Cardiac fibroblast (primary cell): ENCODE data around the gene GAA.

ENCODE experiments used
- DNase-seq, 2 donors: peaks; one replicate each; pipeline versions ENCODE4 v3.0.0 to v3.0.0-alpha.2; 2010; ENCODE audit warnings: low read depth in 2 of 2
- H3K4me3 ChIP-seq, 2 donors: replicated peaks in 1 of 2; 1 replicate in 1 of 2; 2 replicates in 1 of 2; pipeline ENCODE4 v1.5.1; 2011; ENCODE audit warnings: low read depth in 2 of 2, low read length in 2 of 2, mild to moderate bottlenecking in 2 of 2, moderate library complexity in 1 of 2
- CTCF ChIP-seq: IDR thresholded peaks from one replicate; pipeline ENCODE4 v1.5.1; 2011; ENCODE audit warnings: low read depth, mild to moderate bottlenecking, low read length, inconsistent platforms

Gene GAA

GRCh38 chr17:80108036-80108971, 6.9 kb downstream of the GAA start:
- no peak overlapping the region for H3K4me3 ChIP-seq
- DNase-seq, result no peak
- TF ChIP-seq CTCF, result no peak

- TF ChIP-seq CTCF, result no peak
- no peak overlapping the region for H3K4me3 ChIP-seq
- DNase-seq, result no peak
Observed at GRCh38 chr17:80109066-80109660, 7.8 kb downstream of the GAA start.

GRCh38 chr17:80109713-80110446, 8.5 kb downstream of the GAA start:
- H3K4me3 ChIP-seq, result no peak overlapping the region
- DNase-seq, result no peak
- TF ChIP-seq CTCF, result no peak

- DNase-seq, result no peak
- no peak for TF ChIP-seq CTCF
- no peak overlapping the region for H3K4me3 ChIP-seq
Observed at GRCh38 chr17:80110447-80110812, 9.0 kb downstream of the GAA start.

GRCh38 chr17:80110927-80111701, 9.7 kb downstream of the GAA start:
- no peak overlapping the region for H3K4me3 ChIP-seq
- DNase-seq, result no peak
- no peak for TF ChIP-seq CTCF
